Kidney epithelial cell (primary cell): ENCODE data around the gene GALNT11. TPM values are rescaled to one million over a fixed set of nuclear protein-coding genes. Genes with fewer than 3 reads are reported as not detected.

Experiments used
- DNase-seq: peaks from one replicate; pipeline ENCODE4 v3.0.0-alpha.2; 2010; ENCODE audit warnings: low read depth
- H3K27me3 ChIP-seq: 2 replicates; pipeline ENCODE4 v1.6.0; 2011; ENCODE audit warnings: low read length; ENCODE audit not compliant: control insufficient read depth, insufficient read depth
- H3K36me3 ChIP-seq: 2 replicates; pipeline ENCODE4 v1.5.1; 2011; ENCODE audit warnings: low read length; ENCODE audit not compliant: control insufficient read depth, insufficient read depth
- H3K4me3 ChIP-seq: 2 replicates; pipeline ENCODE4 v1.5.1; 2011; ENCODE audit warnings: low read depth, mild to moderate bottlenecking, control low read depth, low read length
- CTCF ChIP-seq: IDR thresholded peaks from 2 replicates; pipeline ENCODE4 v1.5.1; 2011; ENCODE audit warnings: mild to moderate bottlenecking, moderate library complexity, low read length, control low read depth, inconsistent platforms; ENCODE audit not compliant: insufficient read depth, poor library complexity, severe bottlenecking
- total RNA-seq: library from RNA; depleted of rRNA; stranded (reverse); fragments of >200 nt; gene quantifications from 2 replicates; pipeline ENCODE4 v1.2.3, GENCODE V29; 2015

The GALNT11 gene
- total RNA-seq, 1 donor from 2014 or later = 36.0 TPM

DNA sequence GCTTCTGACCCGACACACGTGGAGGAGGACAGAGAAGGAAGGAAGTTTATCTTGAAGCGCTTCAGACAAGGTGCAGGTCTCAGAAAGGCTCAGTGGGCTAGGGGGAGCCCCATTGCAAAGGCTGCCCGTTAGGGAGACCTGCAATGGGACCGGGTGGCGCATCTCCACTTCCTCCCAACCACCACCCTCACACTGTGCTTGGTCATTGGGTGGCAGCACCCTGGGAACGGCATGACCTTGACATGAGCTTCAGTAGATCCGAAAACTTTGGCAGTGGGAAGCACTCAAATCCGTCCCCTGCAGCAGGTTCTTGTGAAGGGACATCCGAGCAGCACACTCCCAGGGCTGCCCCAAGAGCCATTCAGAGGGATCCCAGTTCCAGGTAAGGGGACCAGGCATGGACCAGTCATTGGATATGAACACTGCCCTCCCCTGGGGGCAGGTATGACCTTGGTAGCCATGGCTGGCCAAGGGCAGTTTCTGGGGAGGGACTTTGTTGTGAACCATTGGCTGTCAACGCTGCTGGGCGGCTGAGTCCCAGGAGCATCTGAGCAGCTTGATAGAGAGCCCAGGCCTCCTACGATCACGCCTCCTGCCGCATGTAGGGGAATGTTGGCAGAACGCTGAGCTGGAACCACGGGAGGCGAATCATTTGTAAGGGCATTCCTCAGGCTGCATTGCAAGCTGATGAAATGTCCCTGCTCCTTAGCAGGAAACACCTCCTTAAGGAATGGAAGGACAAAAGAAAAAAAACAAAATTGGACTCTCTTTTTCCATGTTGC is 37.5 kb upstream of the GALNT11 start:
- no peak for DNase-seq
- H3K4me3 ChIP-seq = no peak overlapping the region
- H3K27me3 ChIP-seq = peaks cover 3% of the 10 kb centered on the region
- TF ChIP-seq CTCF = no peak
- no peaks in the 10 kb centered on the region for H3K36me3 ChIP-seq

- peaks cover 3% of the 10 kb centered on the region for H3K27me3 ChIP-seq
- DNase-seq = no peak
- no peak overlapping the region for H3K4me3 ChIP-seq
- no peaks in the 10 kb centered on the region for H3K36me3 ChIP-seq
- peak; percentile 19 for TF ChIP-seq CTCF
These were observed 33.1 kb upstream of the GALNT11 start for GRCh38 chr7:151992375-151992774.

DNA sequence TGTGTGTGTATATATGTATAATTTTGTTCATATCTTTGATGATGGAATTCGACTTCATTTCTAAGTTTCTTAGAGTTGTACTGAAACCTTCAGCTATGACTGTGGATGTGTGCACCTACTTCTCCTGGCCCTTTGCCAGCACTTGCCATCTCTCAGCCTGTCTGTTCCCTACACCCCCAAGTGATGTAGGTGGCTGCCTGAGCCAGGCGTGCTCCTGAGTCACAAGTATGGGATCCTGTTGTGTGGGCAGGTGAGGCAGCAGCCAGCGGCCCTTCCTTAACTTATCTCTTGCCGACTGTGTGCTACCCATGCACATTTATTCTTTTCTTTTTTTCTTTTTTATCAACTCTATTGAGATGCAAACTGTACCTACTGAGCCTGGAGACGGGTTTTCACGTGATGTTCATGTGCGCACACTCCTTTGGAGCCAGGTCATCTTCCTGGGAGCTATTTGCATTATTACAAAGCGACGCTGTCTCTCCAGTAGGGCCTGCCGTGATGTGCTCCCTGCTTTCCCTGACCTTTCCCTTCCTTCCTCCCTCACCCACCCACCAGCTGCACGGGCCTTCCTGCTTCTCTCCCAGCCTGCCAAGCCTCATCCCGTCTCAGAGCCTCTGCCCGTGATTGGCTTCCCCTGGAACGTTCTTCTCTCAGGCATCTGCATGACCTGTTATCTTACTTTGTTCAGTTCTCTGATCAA is 31.3 kb upstream of the GALNT11 start:
- H3K36me3 ChIP-seq = no peaks in the 10 kb centered on the region
- no peak overlapping the region for H3K4me3 ChIP-seq
- no peak for DNase-seq
- no peak for TF ChIP-seq CTCF
- H3K27me3 ChIP-seq = no peaks in the 10 kb centered on the region

- H3K27me3 ChIP-seq = no peaks in the 10 kb centered on the region
- H3K4me3 ChIP-seq = no peak overlapping the region
- H3K36me3 ChIP-seq = no peaks in the 10 kb centered on the region
- no peak for TF ChIP-seq CTCF
- no peak for DNase-seq
These were observed 25.9 kb upstream of the GALNT11 start for GRCh38 chr7:151999424-152000090.

DNA sequence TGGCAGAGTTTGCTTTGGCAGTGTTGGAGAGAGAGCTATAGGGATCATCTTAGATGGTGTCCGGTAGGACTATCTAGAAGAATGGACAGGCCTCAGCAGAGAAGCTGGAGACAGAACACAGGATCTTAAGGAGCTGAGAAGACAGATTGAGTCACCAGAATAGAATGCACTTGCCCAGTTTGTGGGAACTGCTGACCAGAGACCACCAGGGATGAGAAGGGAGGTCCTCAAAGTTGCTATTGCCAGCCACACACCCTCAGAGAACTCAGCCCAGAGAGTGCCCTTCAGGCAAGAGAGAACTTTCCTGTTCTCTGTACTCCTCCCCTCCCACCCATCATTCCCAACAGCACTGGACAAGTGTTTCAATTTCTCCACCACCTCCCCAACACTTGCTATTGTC is 25.3 kb upstream of the GALNT11 start:
- no peak for TF ChIP-seq CTCF
- H3K36me3 ChIP-seq = no peaks in the 10 kb centered on the region
- no peak for DNase-seq
- no peaks in the 10 kb centered on the region for H3K27me3 ChIP-seq
- no peak overlapping the region for H3K4me3 ChIP-seq
